Measurements from ENCODE around the gene SYDE2. TPM values are rescaled to one million over a fixed set of nuclear protein-coding genes. Genes with fewer than 3 reads are reported as not detected.

SYDE2 gene
- total and polyA plus RNA-seq, 2 donors (not counting 1 experiment from before 2014, with no cell fraction given) = 0.25 to 0.89 TPM

- H4K20me1 ChIP-seq (ENCODE audit: control insufficient read depth, insufficient read depth, low read length, poor library complexity, severe bottlenecking) = no peaks in the 10 kb centered on the region
- no peak overlapping the region for H3K27ac Mint-ChIP-seq
- POLR2A ChIA-PET = no interaction called here
- H3K9me3 ChIP-seq (ENCODE audit: control extremely low read depth in 1 of 3, control insufficient read depth in 2 of 3, insufficient read depth in 1 of 3, low read length in 2 of 3) = no peaks in the 10 kb centered on the region
- H3K4me3 Mint-ChIP-seq = no peak overlapping the region
- DNase-seq = no peak
- H3K27ac ChIP-seq (ENCODE audit: low read length in 2 of 2) = no peak overlapping the region
- no peaks in the 10 kb centered on the region for H3K79me2 ChIP-seq (ENCODE audit: control insufficient read depth, insufficient read depth, low read length)
- H3K4me1 Mint-ChIP-seq = no peaks in the 10 kb centered on the region
- intact Hi-C loops (cut with micrococcal nuclease) = no loop called here
- no peak overlapping the region for H2AFZ ChIP-seq (ENCODE audit: insufficient read depth, low read depth, low read length, poor library complexity, severe bottlenecking)
- no peak overlapping the region for H3K4me3 ChIP-seq (ENCODE audit: control extremely low read depth in 1 of 5, extremely low read depth in 1 of 5, insufficient read depth in 1 of 5, low read depth in 2 of 5, low read length in 4 of 5)
- H3K9me3 Mint-ChIP-seq (ENCODE audit: insufficient read depth) = no peaks in the 10 kb centered on the region
- no peak for ATAC-seq (ENCODE audit: low read depth)
- no peak for TF ChIP-seq EZH2 (IDR thresholded peaks at IDR 0.05; ENCODE audit: borderline replicate concordance, insufficient read depth, low read depth, low read length, poor library complexity, severe bottlenecking)
- TF ChIP-seq, protein P1, sequence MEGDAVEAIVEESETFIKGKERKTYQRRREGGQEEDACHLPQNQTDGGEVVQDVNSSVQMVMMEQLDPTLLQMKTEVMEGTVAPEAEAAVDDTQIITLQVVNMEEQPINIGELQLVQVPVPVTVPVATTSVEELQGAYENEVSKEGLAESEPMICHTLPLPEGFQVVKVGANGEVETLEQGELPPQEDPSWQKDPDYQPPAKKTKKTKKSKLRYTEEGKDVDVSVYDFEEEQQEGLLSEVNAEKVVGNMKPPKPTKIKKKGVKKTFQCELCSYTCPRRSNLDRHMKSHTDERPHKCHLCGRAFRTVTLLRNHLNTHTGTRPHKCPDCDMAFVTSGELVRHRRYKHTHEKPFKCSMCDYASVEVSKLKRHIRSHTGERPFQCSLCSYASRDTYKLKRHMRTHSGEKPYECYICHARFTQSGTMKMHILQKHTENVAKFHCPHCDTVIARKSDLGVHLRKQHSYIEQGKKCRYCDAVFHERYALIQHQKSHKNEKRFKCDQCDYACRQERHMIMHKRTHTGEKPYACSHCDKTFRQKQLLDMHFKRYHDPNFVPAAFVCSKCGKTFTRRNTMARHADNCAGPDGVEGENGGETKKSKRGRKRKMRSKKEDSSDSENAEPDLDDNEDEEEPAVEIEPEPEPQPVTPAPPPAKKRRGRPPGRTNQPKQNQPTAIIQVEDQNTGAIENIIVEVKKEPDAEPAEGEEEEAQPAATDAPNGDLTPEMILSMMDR (IDR thresholded peaks at IDR 0.05) = no peak
- no peaks in the 10 kb centered on the region for H3K4me1 ChIP-seq (ENCODE audit: control insufficient read depth in 2 of 2, insufficient read depth in 2 of 2, low read length in 2 of 2)
- no peaks in the 10 kb centered on the region for H3K27me3 ChIP-seq (replicated peaks in 1 of 4; ENCODE audit: control extremely low read depth in 1 of 4, control insufficient read depth in 3 of 4, insufficient read depth in 4 of 4, low read length in 3 of 4)
- CTCF ChIA-PET = no interaction called here
- WGBS (ENCODE audit: insufficient coverage) = 86% methylated on average over 1 of the region's 4 CpGs
- peaks cover 8% of the 10 kb centered on the region for H3K27me3 Mint-ChIP-seq
- no peak overlapping the region for H3K4me2 ChIP-seq (replicated peaks; ENCODE audit: low read depth, low read length, poor library complexity, severe bottlenecking)
- H3K9ac ChIP-seq (ENCODE audit: low read length) = no peak overlapping the region
- H3K36me3 ChIP-seq (replicated peaks in 1 of 2; ENCODE audit: control extremely low read depth in 1 of 2, control insufficient read depth in 1 of 2, extremely low read depth in 1 of 2, insufficient read depth in 2 of 2, low read length in 1 of 2) = no peaks in the 10 kb centered on the region
Observed at GRCh38 chr1:85153149-85153891, 47.5 kb downstream of the SYDE2 start.

DNA sequence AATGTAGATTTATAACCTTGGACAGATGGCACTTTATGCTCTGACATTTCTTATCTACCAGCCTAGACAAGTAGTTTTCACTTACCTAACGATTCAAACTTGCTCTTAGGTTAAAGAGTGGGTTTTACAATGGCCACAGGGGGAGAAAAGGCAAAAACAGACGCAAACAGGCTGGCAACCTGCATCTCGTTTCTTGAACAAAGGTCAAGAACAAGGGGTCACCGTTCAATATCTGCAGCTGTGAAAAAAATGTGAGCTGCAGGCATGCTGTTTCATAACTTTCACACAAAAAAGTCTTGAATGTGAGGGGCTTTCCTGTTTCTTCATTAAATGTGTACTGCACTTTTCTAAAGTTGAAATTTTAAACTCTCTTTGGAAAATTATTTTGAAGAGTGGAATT, 49.4 kb downstream of the SYDE2 start:
- no peaks in the 10 kb centered on the region for H3K4me1 Mint-ChIP-seq
- no peak overlapping the region for H3K27ac Mint-ChIP-seq
- H3K27me3 ChIP-seq (replicated peaks in 1 of 4; ENCODE audit: control extremely low read depth in 1 of 4, control insufficient read depth in 3 of 4, insufficient read depth in 4 of 4, low read length in 3 of 4) = no peaks in the 10 kb centered on the region
- no peak overlapping the region for H3K4me2 ChIP-seq (replicated peaks; ENCODE audit: low read depth, low read length, poor library complexity, severe bottlenecking)
- CTCF ChIA-PET = no interaction called here
- H3K27me3 Mint-ChIP-seq = peaks cover 8% of the 10 kb centered on the region
- intact Hi-C loops (cut with micrococcal nuclease) = no loop called here
- H3K9me3 ChIP-seq (ENCODE audit: control extremely low read depth in 1 of 3, control insufficient read depth in 2 of 3, insufficient read depth in 1 of 3, low read length in 2 of 3) = no peaks in the 10 kb centered on the region
- no peak overlapping the region for H3K4me3 ChIP-seq (ENCODE audit: control extremely low read depth in 1 of 5, extremely low read depth in 1 of 5, insufficient read depth in 1 of 5, low read depth in 2 of 5, low read length in 4 of 5)
- no peaks in the 10 kb centered on the region for H3K4me1 ChIP-seq (ENCODE audit: control insufficient read depth in 2 of 2, insufficient read depth in 2 of 2, low read length in 2 of 2)
- DNase-seq (no peak), ATAC-seq (ENCODE audit: low read depth) (no peak)
- WGBS (ENCODE audit: insufficient coverage) = no CpG with 5 or more reads among the region's 4 CpGs
- TF ChIP-seq, protein P1 (IDR thresholded peaks at IDR 0.05) = no peak
- no peak for TF ChIP-seq EZH2 (IDR thresholded peaks at IDR 0.05; ENCODE audit: borderline replicate concordance, insufficient read depth, low read depth, low read length, poor library complexity, severe bottlenecking)
- no peaks in the 10 kb centered on the region for H3K79me2 ChIP-seq (ENCODE audit: control insufficient read depth, insufficient read depth, low read length)
- no peaks in the 10 kb centered on the region for H3K9me3 Mint-ChIP-seq (ENCODE audit: insufficient read depth)
- no peaks in the 10 kb centered on the region for H4K20me1 ChIP-seq (ENCODE audit: control insufficient read depth, insufficient read depth, low read length, poor library complexity, severe bottlenecking)
- H3K9ac ChIP-seq (ENCODE audit: low read length) = no peak overlapping the region
- POLR2A ChIA-PET = no interaction called here
- no peak overlapping the region for H3K4me3 Mint-ChIP-seq
- H2AFZ ChIP-seq (ENCODE audit: insufficient read depth, low read depth, low read length, poor library complexity, severe bottlenecking) = no peak overlapping the region
- H3K27ac ChIP-seq (ENCODE audit: low read length in 2 of 2) = no peak overlapping the region
- H3K36me3 ChIP-seq (replicated peaks in 1 of 2; ENCODE audit: control extremely low read depth in 1 of 2, control insufficient read depth in 1 of 2, extremely low read depth in 1 of 2, insufficient read depth in 2 of 2, low read length in 1 of 2) = no peaks in the 10 kb centered on the region

All from B cell (primary cell).